HG02588 (cell line): ENCODE measurements around the gene LTBP1.

Source experiments
- ATAC-seq: cut with Tn5 transposase; IDR thresholded peaks from one replicate; pipeline ENCODE4 v1.9.1; 2021; ENCODE audit warnings: mild to moderate bottlenecking, moderate library complexity; ENCODE audit not compliant: unreplicated experiment

Gene LTBP1

GRCh38 chr2:32931945-32932709 is 14.6 kb upstream of the LTBP1 start:
- ATAC-seq: no peak

- no peak for ATAC-seq
Measured at GRCh38 chr2:32932825-32933755, 13.7 kb upstream of the LTBP1 start.

GRCh38 chr2:32933756-32934095 is 13.0 kb upstream of the LTBP1 start:
- ATAC-seq: no peak

GRCh38 chr2:32937602-32938448 is 8.9 kb upstream of the LTBP1 start:
- ATAC-seq: no peak

- no peak for ATAC-seq
Measured at GRCh38 chr2:32938934-32939333, 7.8 kb upstream of the LTBP1 start.

- no peak for ATAC-seq
Measured at GRCh38 chr2:32940316-32940997, 6.3 kb upstream of the LTBP1 start.

GRCh38 chr2:32941944-32942690 is 4.6 kb upstream of the LTBP1 start:
- no peak for ATAC-seq

GRCh38 chr2:32942793-32943485 is 3.8 kb upstream of the LTBP1 start:
- ATAC-seq: no peak

GRCh38 chr2:32945286-32945685 is 1.5 kb upstream of the LTBP1 start:
- ATAC-seq: no peak

- ATAC-seq: no peak
Measured at GRCh38 chr2:32947076-32947483, 327 bp downstream of the LTBP1 start.

GRCh38 chr2:32947484-32948143 is 861 bp downstream of the LTBP1 start:
- ATAC-seq: no peak

- ATAC-seq: no peak
Measured at GRCh38 chr2:32948266-32948665, 1.5 kb downstream of the LTBP1 start.

- no peak for ATAC-seq
Measured at GRCh38 chr2:32949260-32949659, 2.5 kb downstream of the LTBP1 start.

GRCh38 chr2:32951672-32952071 is 4.9 kb downstream of the LTBP1 start:
- no peak for ATAC-seq

GRCh38 chr2:32952761-32953476 is 6.2 kb downstream of the LTBP1 start:
- ATAC-seq: no peak

GRCh38 chr2:32954206-32954605 is 7.5 kb downstream of the LTBP1 start:
- ATAC-seq: no peak

- ATAC-seq: no peak
Measured at GRCh38 chr2:32958821-32959220, 12.1 kb downstream of the LTBP1 start.

- no peak for ATAC-seq
Measured at GRCh38 chr2:32960238-32960637, 13.5 kb downstream of the LTBP1 start.
